BJ (cell line): ENCODE results near the gene CNDP2. TPM values are rescaled to one million over a fixed set of nuclear protein-coding genes. Genes with fewer than 3 reads are reported as not detected.

ENCODE experiments used
- CTCF ChIA-PET: fragments of 350-600 bp; formaldehyde crosslinking; extraction: SDS; loops from one replicate; lab custom pipeline; 2021; ENCODE audit warnings: antibody characterized with exemption, inconsistent platforms; lab: Yijun Ruan, JAX
- POLR2A ChIA-PET: fragments of 300-600 bp; sonication (Branson Sonifier 250); formaldehyde crosslinking; extraction: SDS; loops from one replicate; lab custom pipeline; 2021; ENCODE audit warnings: antibody characterized with exemption; lab: Charles Lee
- DNase-seq: peaks from one replicate; pipeline ENCODE4 v3.0.0-alpha.2; 2011; ENCODE audit warnings: low read depth
- H3K27me3 ChIP-seq: 2 replicates; pipeline ENCODE4 v1.6.0; 2011; ENCODE audit warnings: low read length; ENCODE audit not compliant: control insufficient read depth, insufficient read depth
- H3K36me3 ChIP-seq: 2 replicates; pipeline ENCODE4 v1.5.1; 2011; ENCODE audit warnings: low read length; ENCODE audit not compliant: control insufficient read depth, insufficient read depth
- H3K4me3 ChIP-seq: 2 replicates; pipeline ENCODE4 v1.5.1; 2011; ENCODE audit warnings: low read depth, mild to moderate bottlenecking, control low read depth, low read length
- polyA minus RNA-seq: library from RNA; depleted of rRNA, polyadenylated mRNA; stranded (reverse); fragments of >200 nt; gene quantifications from 2 replicates; pipeline ENCODE4 v1.2.3, GENCODE V29; 2011; rRNA and poly(A)+ RNA removed
- polyA plus RNA-seq: library from polyadenylated mRNA; depleted of rRNA; stranded (reverse); fragments of >200 nt; gene quantifications from 2 replicates; pipeline ENCODE4 v1.2.3, GENCODE V29; 2011; rRNA removed
- TF ChIP-seq, protein P1 (sequence below): IDR thresholded peaks from 2 replicates; pipeline ENCODE4 v1.5.1; 2011; ENCODE audit warnings: low read depth, mild to moderate bottlenecking, control low read depth, inconsistent platforms, low read length, moderate library complexity; ENCODE audit not compliant: insufficient read depth

CNDP2 gene
- polyA plus RNA-seq (86.6 and 99.4 TPM in 2 replicates), polyA minus RNA-seq (48.1 and 85.1 TPM in 2 replicates)

DNA sequence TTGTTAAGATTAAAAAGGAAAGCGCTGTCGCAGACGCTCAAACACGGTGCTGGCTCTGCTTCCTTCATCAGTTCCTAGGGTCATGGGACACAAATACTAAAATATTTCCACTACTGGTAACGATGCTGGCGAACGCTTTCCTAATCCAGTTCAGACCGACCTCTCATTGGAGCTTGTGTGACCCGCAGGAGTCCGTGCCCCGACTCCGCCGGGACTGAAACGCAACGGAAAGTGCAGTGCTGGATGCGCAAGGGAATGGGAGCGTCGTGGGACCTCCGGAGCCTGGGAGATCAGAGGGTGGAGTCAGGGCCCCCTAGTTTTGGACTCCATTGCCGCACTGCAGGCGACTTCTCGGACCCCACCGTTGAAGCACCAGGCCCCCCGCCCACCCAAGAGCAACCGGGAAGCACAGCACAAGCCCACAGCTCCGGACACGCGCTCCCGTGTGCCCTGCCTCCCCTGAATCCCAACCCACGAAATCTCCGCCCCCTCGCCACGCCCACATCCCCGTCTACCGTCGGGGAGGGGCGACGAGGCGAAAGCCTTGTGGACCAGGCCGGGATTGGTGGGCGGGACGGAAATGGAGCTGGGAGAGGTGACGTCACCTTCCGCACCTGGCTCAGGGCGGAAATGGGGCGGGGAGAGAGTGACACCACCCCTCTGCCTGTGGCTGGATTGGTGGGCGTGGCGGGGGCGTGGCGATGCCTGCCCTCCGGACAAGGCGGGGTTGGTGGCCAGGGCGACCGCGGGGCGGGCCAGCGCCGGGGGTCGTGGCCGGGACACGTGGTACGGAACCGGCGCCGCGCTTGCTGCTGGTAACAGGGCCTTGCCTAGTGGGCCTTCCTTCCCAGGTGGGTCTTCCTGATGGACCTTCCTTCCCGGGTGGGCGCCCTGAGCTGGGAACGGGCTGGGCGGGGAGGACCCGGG is at the start of gene CNDP2:
Gene CNDP2 (plus strand): TSS at position 783 of the 927 bp plus-strand sequence. CDS start 3,611 bp downstream, outside the sequence.
- POLR2A ChIA-PET, result interaction anchor here (0.6 to 0.7 kb wide), 2 partner anchors 154 to 1770 kb away, joined by 3 read pairs; no protein-coding TSS in a partner anchor
- H3K36me3 ChIP-seq, result no peaks in the 10 kb centered on the region
- DNase-seq, result peak; percentile 92
- TF ChIP-seq, protein P1, sequence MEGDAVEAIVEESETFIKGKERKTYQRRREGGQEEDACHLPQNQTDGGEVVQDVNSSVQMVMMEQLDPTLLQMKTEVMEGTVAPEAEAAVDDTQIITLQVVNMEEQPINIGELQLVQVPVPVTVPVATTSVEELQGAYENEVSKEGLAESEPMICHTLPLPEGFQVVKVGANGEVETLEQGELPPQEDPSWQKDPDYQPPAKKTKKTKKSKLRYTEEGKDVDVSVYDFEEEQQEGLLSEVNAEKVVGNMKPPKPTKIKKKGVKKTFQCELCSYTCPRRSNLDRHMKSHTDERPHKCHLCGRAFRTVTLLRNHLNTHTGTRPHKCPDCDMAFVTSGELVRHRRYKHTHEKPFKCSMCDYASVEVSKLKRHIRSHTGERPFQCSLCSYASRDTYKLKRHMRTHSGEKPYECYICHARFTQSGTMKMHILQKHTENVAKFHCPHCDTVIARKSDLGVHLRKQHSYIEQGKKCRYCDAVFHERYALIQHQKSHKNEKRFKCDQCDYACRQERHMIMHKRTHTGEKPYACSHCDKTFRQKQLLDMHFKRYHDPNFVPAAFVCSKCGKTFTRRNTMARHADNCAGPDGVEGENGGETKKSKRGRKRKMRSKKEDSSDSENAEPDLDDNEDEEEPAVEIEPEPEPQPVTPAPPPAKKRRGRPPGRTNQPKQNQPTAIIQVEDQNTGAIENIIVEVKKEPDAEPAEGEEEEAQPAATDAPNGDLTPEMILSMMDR, result no peak
- CTCF ChIA-PET, result interaction anchor here (0.8 to 3.0 kb wide), 3 partner anchors 54 to 142 kb away, joined by 3 to 24 read pairs (median 6); no protein-coding TSS in a partner anchor
- peaks cover 9% of the 10 kb centered on the region for H3K27me3 ChIP-seq
- peak within 1 kb of the TSS; percentile 85 for H3K4me3 ChIP-seq

- Histone ChIP-seq H3K27me3 (peaks cover 1% of the 10 kb centered on the region; the same call in 1 of the 2 replicates), H3K4me3 (no peak overlapping the region), H3K36me3 (no peaks in the 10 kb centered on the region)
- no peak for DNase-seq
- ChIA-PET CTCF (interaction anchor here (1.2 kb wide), 1 partner anchor 15 kb away, joined by 4 read pairs; no protein-coding TSS in a partner anchor), POLR2A (no interaction called here)
- TF ChIP-seq, protein P1, result no peak
Observed at GRCh38 chr18:74446631-74447403, 49.3 kb upstream of the CNDP2 start.

- no peak for DNase-seq
- TF ChIP-seq, protein P1, result no peak
- Histone ChIP-seq H3K27me3 (peaks cover 1% of the 10 kb centered on the region; the same call in 1 of the 2 replicates), H3K36me3 (no peaks in the 10 kb centered on the region), H3K4me3 (no peak overlapping the region)
- ChIA-PET POLR2A (no interaction called here), CTCF (no interaction called here)
Observed at GRCh38 chr18:74447404-74448152, 48.6 kb upstream of the CNDP2 start.

DNA sequence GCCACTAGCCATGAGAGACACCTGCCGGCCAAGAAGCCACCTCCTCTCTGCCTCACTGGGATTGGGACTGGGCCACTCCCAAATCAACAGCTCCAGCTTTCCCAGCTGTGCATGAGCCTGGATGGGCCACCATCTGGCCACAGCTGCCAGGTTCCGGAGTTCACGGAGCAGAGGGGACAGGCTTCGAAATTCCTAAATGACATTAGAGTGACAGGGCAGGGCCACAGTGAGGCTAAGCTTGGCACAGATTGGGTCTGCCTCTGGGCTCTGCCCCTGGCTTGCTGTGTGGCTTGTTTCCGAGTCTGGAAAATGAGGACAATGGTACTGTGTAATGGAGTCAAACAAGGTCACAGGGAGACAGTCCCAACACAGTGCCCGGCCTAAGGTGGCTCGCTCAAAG is 45.5 kb upstream of the CNDP2 start:
- TF ChIP-seq, protein P1, result no peak
- CTCF ChIA-PET, result interaction anchor here (1.0 kb wide), 1 partner anchor 15 kb away, joined by 3 read pairs; no protein-coding TSS in a partner anchor
- H3K36me3 ChIP-seq, result no peaks in the 10 kb centered on the region
- peaks cover 3% of the 10 kb centered on the region for H3K27me3 ChIP-seq
- POLR2A ChIA-PET, result no interaction called here
- H3K4me3 ChIP-seq, result no peak overlapping the region
- no peak for DNase-seq
